ENCODE measurements around the gene SVIL. TPM values are rescaled to one million over a fixed set of nuclear protein-coding genes. Genes with fewer than 3 reads are reported as not detected.

The SVIL gene
- total RNA-seq, 4 donors from 2014 or later = 1,040 to 1,354 (median 1,121) TPM

GRCh38 chr10:29408847-29409240, 225.9 kb downstream of the SVIL start:
- Histone ChIP-seq H3K4me3 (peak overlapping the region; percentile 73 to 95 (median 75)), H3K27ac (peak overlapping the region; percentile 91 to 99 (median 92)), H3K27me3 (no peaks in the 10 kb centered on the region), H3K9me3 (no peaks in the 10 kb centered on the region), H3K36me3 (no peaks in the 10 kb centered on the region), H3K4me1 (peaks cover 34 to 37% of the 10 kb centered on the region in 2 donors)
- in situ Hi-C loops (cut with MboI; ENCODE audit: low sequenced_read_pairs in 4 of 4) = no loop called here
- no peak for TF ChIP-seq CTCF (IDR thresholded peaks at IDR 0.05 in 4 of 5, conservative IDR thresholded peaks at IDR 0.05 in 1 of 5)
- DNase-seq (no peak), ATAC-seq (no peak)
- intact Hi-C loops (cut with DNase I; ENCODE audit: low total_unique reads) = no loop called here

MicroRNAs within 50 kb of the gene (microRNA counts, 767-probe panel; counts per million panel counts)
- microRNA hsa-miR-604 (356 to 448 counts per million in 2 donors), microRNA hsa-miR-938 (356 to 448 counts per million in 2 donors)

Small RNA genes lying within 50 kb of the gene (microRNA-seq; reads per million reads assigned to microRNA genes)
- gene MIR604 (ENCODE audit: borderline replicate concordance in 2 of 2) (0 reads per million in 2 donors), gene MIR938 (ENCODE audit: borderline replicate concordance in 2 of 2) (0 reads per million in 2 donors)
